Endothelial cell of umbilical vein (primary cell): ENCODE results near the gene KLF1. TPM values are rescaled to one million over a fixed set of nuclear protein-coding genes. Genes with fewer than 3 reads are reported as not detected.

Experiments used
- Bru-seq: library from RNA; stranded (reverse); fragments of 400-500 nt; gene quantifications from one replicate; lab custom pipeline; 2021; lab: Mats Ljungman, UMichigan
- BruChase-seq, 2 experiments: library from RNA; stranded (reverse); fragments of 400-500 nt; gene quantifications; one replicate each; lab custom pipeline; 2021; lab: Mats Ljungman, UMichigan
- BruUV-seq: library from RNA; stranded (reverse); fragments of 400-500 nt; replicated peaks from 2 replicates; lab custom pipeline; 2021; lab: Mats Ljungman, UMichigan
- CTCF ChIA-PET: fragments of 300-600, 350-600 bp; sonication (Branson Sonifier 250); formaldehyde crosslinking; loops from one replicate; lab custom pipeline; 2021; ENCODE audit warnings: antibody characterized with exemption, inconsistent platforms; lab: Charles Lee
- POLR2A ChIA-PET: fragments of 300-600, 350-600 bp; sonication (Branson Sonifier 250); formaldehyde crosslinking; loops from one replicate; lab custom pipeline; 2021; ENCODE audit warnings: antibody characterized with exemption, inconsistent platforms; lab: Charles Lee
- DNase-seq: peaks from one replicate; pipeline ENCODE4 v3.0.0-alpha.2; 2011; ENCODE audit warnings: low read depth, low spot score
- FAIRE-seq: peaks from 2 replicates; lab custom pipeline; 2011; peaks lifted over from hg19 to GRCh38; lab: Jason Lieb, UNC
- H2AFZ ChIP-seq: 2 replicates; pipeline ENCODE4 v1.6.0; 2012; ENCODE audit warnings: low read depth, low read length, control low read depth, inconsistent platforms
- H3K27ac ChIP-seq: 2 replicates; pipeline ENCODE4 v1.5.1; 2011; ENCODE audit warnings: low read depth, mild to moderate bottlenecking, control low read depth, low read length, moderate library complexity; ENCODE audit not compliant: insufficient read depth
- H3K27me3 ChIP-seq, 2 experiments: 2 replicates each; pipeline versions ENCODE4 v1.6.0 to v1.6.1; 2011; ENCODE audit warnings: low read length in 2 of 2, mixed read lengths in 1 of 2; ENCODE audit not compliant: control insufficient read depth in 2 of 2, insufficient read depth in 2 of 2
- H3K36me3 ChIP-seq, 2 experiments: 2 replicates in 1 of 2; 3 replicates in 1 of 2; pipeline ENCODE4 v1.5.1; 2011; ENCODE audit warnings: low read length in 2 of 2, mild to moderate bottlenecking in 1 of 2, moderate library complexity in 1 of 2; ENCODE audit not compliant: control insufficient read depth in 2 of 2, insufficient read depth in 2 of 2; ENCODE audit errors: extremely low read depth in 1 of 2
- H3K4me1 ChIP-seq: 3 replicates; pipeline ENCODE4 v1.5.1; 2011; ENCODE audit warnings: mild to moderate bottlenecking, low read length; ENCODE audit not compliant: control insufficient read depth, insufficient read depth; ENCODE audit errors: extremely low read depth
- H3K4me2 ChIP-seq: 2 replicates; pipeline ENCODE4 v1.6.1; 2011; ENCODE audit warnings: low read length, control low read depth, mixed read lengths; ENCODE audit not compliant: insufficient read depth
- H3K4me3 ChIP-seq, 3 experiments: fragments of 200-600 bp in 1 of 3; sonication (generic), shearing (Covaris generic) in 1 of 3; replicated peaks in 1 of 3; 2 replicates each; pipeline ENCODE4 v1.5.1; 2011 to 2016; ENCODE audit warnings: control low read depth in 3 of 3, low read length in 3 of 3, mild to moderate bottlenecking in 2 of 3, inconsistent platforms in 1 of 3, low read depth in 1 of 3, moderate library complexity in 1 of 3; ENCODE audit not compliant: insufficient read depth in 1 of 3
- H3K79me2 ChIP-seq: 2 replicates; pipeline ENCODE4 v1.6.0; 2012; ENCODE audit warnings: low read length, inconsistent platforms; ENCODE audit not compliant: control insufficient read depth, insufficient read depth
- H3K9ac ChIP-seq: replicated peaks from 2 replicates; pipeline ENCODE3; 2011; ENCODE audit warnings: low read length, control low read depth; ENCODE audit not compliant: insufficient read depth; ENCODE audit errors: extremely low read depth
- H3K9me1 ChIP-seq: replicated peaks from 3 replicates; pipeline ENCODE4 v1.6.0; 2011; ENCODE audit warnings: mild to moderate bottlenecking, low read length; ENCODE audit not compliant: control insufficient read depth, insufficient read depth; ENCODE audit errors: extremely low read depth
- H3K9me3 ChIP-seq: replicated peaks from 2 replicates; pipeline ENCODE4 v1.5.1; 2012; ENCODE audit warnings: low read length, inconsistent platforms; ENCODE audit not compliant: control insufficient read depth, insufficient read depth
- H4K20me1 ChIP-seq: replicated peaks from 2 replicates; pipeline ENCODE3; 2011; ENCODE audit warnings: mild to moderate bottlenecking, low read length; ENCODE audit not compliant: control insufficient read depth, insufficient read depth; ENCODE audit errors: extremely low read depth
- FOS ChIP-seq: IDR thresholded peaks from 2 replicates; pipeline ENCODE4 v1.6.1; 2011; ENCODE audit warnings: mild to moderate bottlenecking, low read length, moderate library complexity, borderline replicate concordance; ENCODE audit not compliant: insufficient read depth
- GATA2 ChIP-seq: IDR thresholded peaks from 2 replicates; pipeline ENCODE4 v1.7.0; 2011; ENCODE audit warnings: low read depth, mild to moderate bottlenecking, moderate library complexity, mixed read lengths, low read length; ENCODE audit not compliant: insufficient read length, insufficient read depth
- JUN ChIP-seq: IDR thresholded peaks from 2 replicates; pipeline ENCODE4 v1.6.1; 2011; ENCODE audit warnings: borderline replicate concordance, low read depth; ENCODE audit not compliant: insufficient read length, insufficient read depth
- MYC ChIP-seq: IDR thresholded peaks from one replicate; pipeline ENCODE4 v1.6.1; 2011; ENCODE audit warnings: mild to moderate bottlenecking, low read depth, low read length
- POLR2A ChIP-seq: IDR thresholded peaks from 2 replicates; pipeline ENCODE4 v1.6.1; 2012; ENCODE audit warnings: low read depth, mild to moderate bottlenecking, control low read depth, low read length
- POLR2AphosphoS5 ChIP-seq: IDR thresholded peaks from 2 replicates; pipeline ENCODE4 v1.6.1; 2012; ENCODE audit warnings: low read depth, mild to moderate bottlenecking, control low read depth, low read length, moderate library complexity; ENCODE audit not compliant: insufficient read depth
- dilution Hi-C: fragments of 300-500 bp; cut with MboI; formaldehyde crosslinking; loops from one replicate; pipeline ENCODE4 v1.15.0; 2019; ENCODE audit warnings: low sequenced_read_pairs; ENCODE audit not compliant: extremely low pct_ligation_motif_present
- intact Hi-C: fragments of 100-400 bp; cut with micrococcal nuclease; formaldehyde crosslinking; loops from one replicate; pipeline ENCODE4 v1.10.0; 2022
- long read RNA-seq: library from polyadenylated mRNA; stranded (forward); transcript quantifications from one replicate; pipeline ENCODE4 v2.0.0, GENCODE V29; 2021
- polyA minus RNA-seq, 3 experiments: library from RNA; depleted of rRNA, polyadenylated mRNA; stranded (reverse); fragments of >200 nt; gene quantifications; 1 replicate in 1 of 3; 2 replicates in 2 of 3; pipeline ENCODE4 v1.2.3, GENCODE V29; 2011
- polyA plus RNA-seq, 4 experiments: library from polyadenylated mRNA; depleted of rRNA in 3 of 4; stranded (reverse) in 3 of 4; unstranded in 1 of 4; fragments of >200 nt; gene quantifications; 2 replicates each; pipeline versions ENCODE4 v1.2.1 to v1.2.3, GENCODE V29; 2011 to 2012; ENCODE audit warnings: missing spikeins in 1 of 4
- total RNA-seq: library from RNA; stranded (reverse); gene quantifications from 2 replicates; pipeline ENCODE4 v1.2.3, GENCODE V29; 2021
- TF ChIP-seq, protein P1 (sequence below): IDR thresholded peaks from 2 replicates; pipeline ENCODE4 v1.6.1; 2011; ENCODE audit not compliant: insufficient read depth, insufficient read length
- TF ChIP-seq, protein P2 (sequence below), 2 donors: IDR thresholded peaks; 1 replicate in 1 of 2; 2 replicates in 1 of 2; pipeline ENCODE4 v1.5.1; 2011; ENCODE audit warnings: low read length in 2 of 2, mild to moderate bottlenecking in 2 of 2, moderate library complexity in 2 of 2, control low read depth in 1 of 2, inconsistent platforms in 1 of 2, low read depth in 1 of 2; ENCODE audit not compliant: insufficient read depth in 1 of 2; ENCODE audit errors: extremely low read depth in 1 of 2

Gene KLF1
- not detected in 2 replicates for total RNA-seq
- polyA plus RNA-seq = not detected in 2 replicates
- not detected in 2 replicates for polyA plus RNA-seq (2011; cell fraction: cytosol; rRNA removed)
- not detected in 2 replicates for polyA plus RNA-seq (2011; cell fraction: nucleus; rRNA removed)
- polyA plus RNA-seq (2012) = not detected in 2 replicates
- 0.22 and 1.1 TPM in 2 replicates for polyA minus RNA-seq
- polyA minus RNA-seq (2011; cell fraction: cytosol; rRNA and poly(A)+ RNA removed) = not detected
- not detected in 2 replicates for polyA minus RNA-seq (2011; cell fraction: nucleus; rRNA and poly(A)+ RNA removed)
- Bru-seq, nascent RNA = not detected
- percentile 15 among the genes with signal in this experiment for BruChase-seq, experiment 1, labeled RNA remaining after a 6-hour chase
- BruChase-seq, experiment 2, labeled RNA remaining after a 2-hour chase = not detected
- long read RNA-seq = 0 reads

GRCh38 chr19:12886969-12887747 is at the start of gene KLF1:
Gene KLF1 (minus strand): TSS chr19:12887201. CDS start chr19:12887140, 61 bp downstream.
- H3K4me2 ChIP-seq = no peak within 1 kb of the TSS
- peaks cover 12 to 22% of the 10 kb centered on the region in 2 experiments for H3K27me3 ChIP-seq
- H3K9me3 ChIP-seq = no peaks in the 10 kb centered on the region
- peaks cover 10% of the 10 kb centered on the region for H3K4me1 ChIP-seq
- no TSS peak for BruUV-seq
- no peak for FAIRE-seq
- no peaks in the 10 kb centered on the region for H3K36me3 ChIP-seq
- H3K27ac ChIP-seq = no peak within 1 kb of the TSS
- ChIA-PET CTCF (interaction anchor here (1.6 kb wide), 1 partner anchor 78 kb away, joined by 5 read pairs; no protein-coding TSS in a partner anchor), POLR2A (no interaction called here)
- TF ChIP-seq GATA2 (no peak), MYC (no peak), POLR2A (no peak), JUN (no peak), POLR2AphosphoS5 (no peak), FOS (no peak)
- TF ChIP-seq, protein P1, sequence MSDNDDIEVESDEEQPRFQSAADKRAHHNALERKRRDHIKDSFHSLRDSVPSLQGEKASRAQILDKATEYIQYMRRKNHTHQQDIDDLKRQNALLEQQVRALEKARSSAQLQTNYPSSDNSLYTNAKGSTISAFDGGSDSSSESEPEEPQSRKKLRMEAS = no peak
- TF ChIP-seq, protein P2, sequence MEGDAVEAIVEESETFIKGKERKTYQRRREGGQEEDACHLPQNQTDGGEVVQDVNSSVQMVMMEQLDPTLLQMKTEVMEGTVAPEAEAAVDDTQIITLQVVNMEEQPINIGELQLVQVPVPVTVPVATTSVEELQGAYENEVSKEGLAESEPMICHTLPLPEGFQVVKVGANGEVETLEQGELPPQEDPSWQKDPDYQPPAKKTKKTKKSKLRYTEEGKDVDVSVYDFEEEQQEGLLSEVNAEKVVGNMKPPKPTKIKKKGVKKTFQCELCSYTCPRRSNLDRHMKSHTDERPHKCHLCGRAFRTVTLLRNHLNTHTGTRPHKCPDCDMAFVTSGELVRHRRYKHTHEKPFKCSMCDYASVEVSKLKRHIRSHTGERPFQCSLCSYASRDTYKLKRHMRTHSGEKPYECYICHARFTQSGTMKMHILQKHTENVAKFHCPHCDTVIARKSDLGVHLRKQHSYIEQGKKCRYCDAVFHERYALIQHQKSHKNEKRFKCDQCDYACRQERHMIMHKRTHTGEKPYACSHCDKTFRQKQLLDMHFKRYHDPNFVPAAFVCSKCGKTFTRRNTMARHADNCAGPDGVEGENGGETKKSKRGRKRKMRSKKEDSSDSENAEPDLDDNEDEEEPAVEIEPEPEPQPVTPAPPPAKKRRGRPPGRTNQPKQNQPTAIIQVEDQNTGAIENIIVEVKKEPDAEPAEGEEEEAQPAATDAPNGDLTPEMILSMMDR (IDR thresholded peaks at IDR 0.05; ENCODE audit: extremely low read depth in 1 of 2, insufficient read depth in 1 of 2, low read depth in 1 of 2, low read length in 2 of 2) = no peak
- dilution Hi-C loops = no loop called here
- H4K20me1 ChIP-seq = no peaks in the 10 kb centered on the region
- no peak for DNase-seq
- no peak within 1 kb of the TSS for H3K9ac ChIP-seq
- H3K4me3 ChIP-seq = no peak within 1 kb of the TSS
- intact Hi-C loops = no loop called here
- no peaks in the 10 kb centered on the region for H3K79me2 ChIP-seq
- no peaks in the 10 kb centered on the region for H3K9me1 ChIP-seq
- H2AFZ ChIP-seq = no peak within 1 kb of the TSS
